GM21529 (cell line): ENCODE measurements around the gene NPBWR2.

Source experiments
- ATAC-seq: cut with Tn5 transposase; IDR thresholded peaks from one replicate; pipeline ENCODE4 v1.9.1; 2021; ENCODE audit not compliant: unreplicated experiment

The NPBWR2 gene

GRCh38 chr20:64063389-64064144 lies 43.8 kb downstream of the NPBWR2 start:
- ATAC-seq: no peak

- peak; percentile 79 for ATAC-seq
These were observed 44.6 kb downstream of the NPBWR2 start, which contains the start of gene TCEA2 for GRCh38 chr20:64062596-64063388. TCEA2 (plus strand) TSS chr20:64063198; CDS start chr20:64063313, 115 bp downstream.

- ATAC-seq: no peak
These were observed 45.1 kb downstream of the NPBWR2 start for GRCh38 chr20:64062276-64062595.

- ATAC-seq: no peak
These were observed 48.8 kb downstream of the NPBWR2 start for GRCh38 chr20:64058536-64058935.

- peak; percentile 46 for ATAC-seq
These were observed 49.5 kb downstream of the NPBWR2 start for GRCh38 chr20:64057628-64058498.

- ATAC-seq: no peak
These were observed 50.3 kb downstream of the NPBWR2 start for GRCh38 chr20:64056889-64057627.

GRCh38 chr20:64056639-64056888 lies 50.8 kb downstream of the NPBWR2 start:
- ATAC-seq: no peak

- no peak for ATAC-seq
These were observed 51.3 kb downstream of the NPBWR2 start for GRCh38 chr20:64055893-64056638.

- ATAC-seq: no peak
These were observed 51.9 kb downstream of the NPBWR2 start for GRCh38 chr20:64055396-64055892.

GRCh38 chr20:64053841-64054661 lies 53.3 kb downstream of the NPBWR2 start:
- no peak for ATAC-seq
